Stimulated activated CD8-positive, alpha-beta memory T cell treated with anti-CD3 and anti-CD28 coated beads, Interleukin-12 subunit alpha, Interleukin-12 subunit beta, amount 100 ng/mL, for 24 hours (primary cell): Measurements from ENCODE around the gene PHF13.
"Not testable (repeated sequence)": the region's sequence is repeated elsewhere in the genome, so short reads cannot be mapped to it uniquely, and the experiment has no call there.

Source experiments
- DNase-seq: peaks from one replicate; pipeline ENCODE4 v3.0.0-alpha.2; 2020; ENCODE audit errors: extremely low read depth

PHF13 gene

DNA sequence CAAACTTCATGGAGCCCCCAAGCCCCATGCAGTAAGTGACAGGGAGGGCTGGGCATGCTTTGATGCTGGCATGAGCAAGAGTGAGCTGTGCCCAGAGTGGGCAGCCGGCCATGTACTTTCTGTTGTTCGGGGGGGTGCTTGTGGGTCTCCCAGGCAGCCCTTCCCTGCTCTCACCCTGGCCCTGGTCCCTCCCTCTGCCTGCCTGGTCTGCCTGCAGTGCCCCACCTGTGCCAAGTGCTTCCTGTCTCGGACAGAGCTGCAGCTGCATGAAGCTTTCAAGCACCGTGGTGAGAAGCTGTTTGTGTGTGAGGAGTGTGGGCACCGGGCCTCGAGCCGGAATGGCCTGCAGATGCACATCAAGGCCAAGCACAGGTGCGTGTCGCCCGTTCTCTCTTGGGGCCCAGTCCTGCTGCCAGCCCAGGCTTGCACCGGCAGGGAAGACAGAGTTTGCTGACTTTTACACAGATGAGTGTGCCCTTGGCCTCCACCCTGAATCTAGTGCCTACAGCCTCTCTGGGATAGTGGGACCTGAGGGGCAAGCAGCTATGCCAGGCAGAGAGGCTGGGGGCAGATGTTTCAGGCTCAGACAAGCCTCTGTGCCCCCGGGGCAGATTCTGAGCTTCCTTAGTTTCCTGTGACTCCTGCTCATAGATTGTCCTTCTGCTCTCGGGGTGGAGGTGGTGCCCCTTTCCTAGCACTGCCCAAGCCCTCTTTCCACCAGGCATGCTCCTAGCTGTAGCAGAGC is 26.1 kb upstream of the PHF13 start:
- DNase-seq: no peak

- no peak for DNase-seq
These were observed 25.2 kb upstream of the PHF13 start for GRCh38 chr1:6588128-6588892.

- DNase-seq: no peak
These were observed 24.5 kb upstream of the PHF13 start for GRCh38 chr1:6588893-6589520.

GRCh38 chr1:6590046-6590445 is 23.5 kb upstream of the PHF13 start:
- no peak for DNase-seq

DNA sequence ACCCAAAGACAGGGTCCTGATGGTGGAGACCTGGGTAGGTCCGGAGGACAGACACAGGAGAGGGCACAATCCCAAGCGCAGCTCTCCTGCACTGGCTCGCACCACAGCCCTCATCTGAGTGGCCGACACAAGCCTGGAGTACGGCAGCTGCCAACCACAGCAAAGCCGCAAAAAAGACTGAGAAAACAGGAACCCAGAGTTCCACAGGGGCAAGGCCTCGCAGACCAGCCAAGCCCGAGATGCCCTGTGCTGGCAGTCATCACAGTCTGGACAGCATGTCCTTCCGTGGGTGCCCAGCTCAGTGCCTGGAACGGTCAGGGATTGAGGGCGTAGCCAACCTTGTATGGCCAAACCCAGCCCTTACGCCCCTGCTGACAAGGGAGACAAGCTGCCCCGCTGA is 22.3 kb upstream of the PHF13 start:
- DNase-seq: no peak

- DNase-seq: no peak
These were observed 21.9 kb upstream of the PHF13 start for GRCh38 chr1:6591644-6592043.

DNA sequence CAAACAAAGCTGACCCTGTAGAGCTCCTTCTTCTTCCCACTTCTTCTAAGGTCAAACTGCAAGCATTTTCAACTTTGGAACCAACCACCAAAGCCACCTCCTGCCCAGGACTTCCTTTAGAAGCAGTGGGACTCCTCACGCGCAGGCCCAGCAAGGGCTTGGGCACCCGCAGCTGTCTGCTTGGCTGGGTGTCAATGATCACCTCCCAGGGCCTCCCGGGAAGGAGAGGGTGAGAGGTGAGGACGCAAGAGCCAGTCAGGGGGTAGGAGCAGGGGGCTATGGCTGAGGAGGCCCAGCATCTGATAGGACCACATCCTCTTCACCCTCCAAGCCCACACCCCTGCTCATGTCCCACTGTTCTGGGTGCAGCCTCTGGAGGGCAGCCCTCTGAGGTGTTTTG is 21.1 kb upstream of the PHF13 start:
- no peak for DNase-seq

GRCh38 chr1:6592865-6593593 is 20.5 kb upstream of the PHF13 start:
- DNase-seq: no peak

DNA sequence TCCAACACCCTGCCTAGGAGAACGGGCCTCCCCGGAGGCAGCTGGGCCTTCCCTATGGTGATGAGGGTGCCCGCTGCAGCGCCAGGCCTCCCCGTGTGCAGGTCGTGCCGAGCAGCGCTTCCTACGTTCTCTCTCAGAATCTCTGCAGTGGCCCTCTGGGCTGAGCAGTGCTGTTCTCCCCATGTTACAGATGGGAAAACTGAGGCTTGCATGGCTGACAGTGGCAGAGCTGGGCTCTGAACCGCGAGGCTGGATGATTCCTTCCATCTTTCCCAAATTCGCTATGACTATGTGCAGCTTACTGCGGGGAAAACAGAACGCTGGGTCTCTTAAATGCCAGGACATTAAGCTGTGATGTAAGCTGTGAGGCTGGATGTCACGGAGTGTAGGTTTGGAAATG is 19.7 kb upstream of the PHF13 start:
- DNase-seq: no peak

DNA sequence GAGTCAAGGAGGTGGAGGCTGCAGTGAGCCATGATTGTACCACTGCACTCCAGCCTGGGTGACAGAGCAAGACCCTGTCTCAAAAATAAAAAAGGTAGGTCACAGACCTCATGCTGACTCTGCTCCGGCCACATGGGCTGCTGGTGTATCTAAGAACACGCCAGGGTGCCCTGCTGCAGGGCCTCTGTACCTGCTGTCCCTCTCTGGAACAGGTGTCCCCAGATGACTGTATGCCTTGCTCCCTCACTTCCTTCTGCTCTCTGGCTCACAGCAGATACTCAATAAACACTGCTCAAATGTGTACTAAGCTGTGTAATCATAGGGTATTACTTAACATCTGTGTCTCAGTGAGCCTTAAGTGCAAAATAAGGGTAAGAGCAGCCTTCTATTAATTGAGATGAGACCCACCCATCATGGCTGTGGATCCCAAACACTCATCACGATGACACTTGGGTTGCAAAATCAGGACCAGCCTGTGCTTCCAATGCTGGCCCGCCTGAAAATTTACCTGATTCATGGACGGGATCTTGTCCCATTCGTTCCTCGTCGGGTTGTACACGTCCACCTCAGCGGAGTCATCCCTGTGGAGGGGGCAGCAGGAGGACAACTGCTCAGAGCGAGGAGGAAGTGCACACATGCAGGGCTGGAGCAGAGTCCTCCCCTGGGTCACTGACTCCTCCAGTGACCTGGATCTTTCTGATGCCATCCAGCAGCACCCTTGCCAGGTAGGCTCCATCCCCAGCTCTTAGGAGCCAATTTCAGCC is 18.4 kb upstream of the PHF13 start:
- DNase-seq: no peak

- no peak for DNase-seq
These were observed 17.2 kb upstream of the PHF13 start for GRCh38 chr1:6596351-6596750.

GRCh38 chr1:6596886-6597776 is 16.4 kb upstream of the PHF13 start:
- DNase-seq: no peak

DNA sequence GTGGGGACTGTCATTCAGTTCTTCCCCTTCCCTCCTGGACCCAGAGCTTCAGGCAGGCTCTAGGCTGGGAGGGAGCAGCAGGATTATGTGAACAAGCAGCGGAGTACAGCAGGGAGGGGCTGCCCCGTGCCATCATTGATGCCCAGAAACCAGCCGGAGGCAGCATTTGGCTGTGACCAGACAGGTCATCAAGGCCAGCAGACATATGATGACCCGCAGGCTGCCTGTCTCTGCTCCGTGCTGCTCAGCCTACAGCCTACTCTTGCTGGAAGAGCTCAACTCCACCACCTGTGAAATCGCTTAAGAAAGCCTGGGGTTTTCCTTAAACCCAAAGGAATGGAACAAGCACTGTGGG is 15.8 kb upstream of the PHF13 start:
- DNase-seq: no peak

- no peak for DNase-seq
These were observed 14.2 kb upstream of the PHF13 start for GRCh38 chr1:6599141-6599975.

- not testable (repeated sequence) for DNase-seq
These were observed 13.5 kb upstream of the PHF13 start for GRCh38 chr1:6599991-6600390.

GRCh38 chr1:6600410-6601048 is 13.0 kb upstream of the PHF13 start:
- DNase-seq: no peak

DNA sequence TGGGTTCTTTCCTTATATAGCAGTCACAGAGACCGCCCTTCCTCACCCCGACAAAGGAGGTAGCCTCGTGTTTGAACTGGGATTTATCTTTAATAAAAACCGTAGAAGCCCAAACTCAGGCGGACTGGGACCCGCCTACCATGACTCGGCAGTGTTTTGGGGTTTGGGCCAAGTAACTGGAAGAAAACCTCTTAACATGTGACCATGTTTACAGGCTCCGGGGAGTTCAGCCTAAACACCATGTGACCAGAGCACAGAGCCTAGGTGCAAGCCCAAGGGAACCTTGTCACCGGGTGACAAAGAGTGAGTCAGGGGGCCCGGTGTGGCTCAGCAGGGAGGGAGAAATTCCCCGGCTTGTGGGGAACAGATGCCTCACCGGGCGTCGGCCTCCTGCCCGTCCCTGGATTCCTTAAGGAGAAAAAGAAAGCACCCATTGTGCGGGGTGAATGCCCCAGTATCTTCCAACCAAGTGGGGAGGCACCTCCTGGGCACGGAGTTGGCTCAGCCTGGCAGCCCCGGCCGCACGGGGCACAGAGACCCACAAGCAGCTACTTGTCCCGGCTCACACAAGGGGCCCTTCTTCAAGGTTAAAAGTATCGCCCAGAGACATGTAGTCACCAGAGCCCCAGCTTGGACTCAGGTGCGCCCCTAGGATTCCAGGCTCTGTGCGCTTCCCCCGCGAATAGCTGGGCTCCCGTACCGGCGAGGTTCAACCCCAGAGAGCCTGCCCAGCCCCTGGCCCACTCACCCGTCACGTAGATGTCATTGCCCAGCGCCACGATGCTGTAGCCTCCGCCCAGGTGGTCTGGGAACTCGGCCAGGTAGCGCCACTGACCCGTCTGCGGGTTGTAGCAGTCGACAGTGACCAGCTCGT is 12.2 kb upstream of the PHF13 start:
- DNase-seq: peak; percentile 60
